ENCODE measurements around the gene SMYD3.
"Not testable (repeated sequence)": the region's sequence is repeated elsewhere in the genome, so short reads cannot be mapped to it uniquely, and the experiment has no call there.

The SMYD3 gene

GRCh38 chr1:246081138-246081702, 425.9 kb downstream of the SMYD3 start:
- DNase-seq = no peak

DNA sequence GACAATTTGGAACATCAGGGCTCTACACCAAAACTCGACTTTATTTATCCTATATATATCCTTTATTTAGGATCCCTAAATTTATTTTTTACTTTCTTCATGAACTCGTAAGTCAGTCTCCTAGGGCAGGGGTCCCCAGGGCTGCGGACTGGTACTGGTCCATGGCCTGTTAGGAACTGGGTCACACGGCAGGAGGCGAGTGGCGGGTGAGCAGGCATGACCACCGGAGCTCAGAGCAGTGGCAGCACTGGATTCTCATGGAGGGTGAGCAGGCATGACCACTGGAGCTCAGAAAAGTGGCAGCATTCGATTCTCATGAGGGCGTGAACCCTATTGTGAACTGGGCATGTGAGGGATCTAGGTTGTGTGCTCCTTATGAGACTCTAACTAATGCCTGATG, 427.0 kb downstream of the SMYD3 start:
- DNase-seq = no peak

GRCh38 chr1:246078888-246079252, 428.2 kb downstream of the SMYD3 start:
- DNase-seq = no peak

GRCh38 chr1:246078126-246078887, 428.8 kb downstream of the SMYD3 start:
- no peak for DNase-seq

DNA sequence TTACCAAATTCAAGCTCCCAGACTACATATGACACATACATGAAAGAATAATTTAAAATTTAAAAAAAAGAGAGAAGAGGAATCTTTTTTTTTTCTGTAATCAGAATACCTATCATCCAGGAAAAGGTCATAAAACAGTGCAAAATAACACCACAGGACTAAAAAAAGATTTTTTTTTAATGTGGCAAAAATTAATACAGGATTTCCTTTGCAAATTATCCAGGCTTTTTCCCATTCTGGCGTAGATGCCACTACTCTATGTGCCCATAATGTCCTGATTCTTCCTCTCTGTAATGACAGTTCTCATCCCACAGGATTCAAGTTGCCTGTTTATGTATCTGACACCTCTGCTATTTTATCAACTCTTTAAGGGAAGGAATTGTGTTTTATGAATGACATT, 429.6 kb downstream of the SMYD3 start:
- no peak for DNase-seq

DNA sequence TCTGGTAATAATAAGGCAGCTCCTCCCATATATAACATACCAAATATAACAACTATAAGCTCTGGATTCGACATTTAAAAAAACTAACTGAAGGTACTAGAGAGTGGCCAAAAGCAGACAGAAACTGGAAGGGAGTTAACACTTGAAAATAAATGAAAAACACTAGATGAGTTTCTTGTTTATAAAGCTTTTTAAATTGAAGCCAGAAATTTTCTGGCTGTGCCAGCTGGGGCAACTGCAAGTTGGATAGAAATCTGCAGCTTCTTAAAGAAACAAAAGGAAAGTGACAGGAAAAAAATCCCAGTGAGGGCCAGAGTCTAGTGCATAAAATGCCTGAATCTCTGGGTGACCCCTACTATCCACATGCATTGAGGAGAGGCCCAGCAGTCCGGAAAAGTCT, 432.7 kb downstream of the SMYD3 start:
- DNase-seq = no peak

GRCh38 chr1:246072456-246072955, 434.6 kb downstream of the SMYD3 start:
- DNase-seq = no peak

DNA sequence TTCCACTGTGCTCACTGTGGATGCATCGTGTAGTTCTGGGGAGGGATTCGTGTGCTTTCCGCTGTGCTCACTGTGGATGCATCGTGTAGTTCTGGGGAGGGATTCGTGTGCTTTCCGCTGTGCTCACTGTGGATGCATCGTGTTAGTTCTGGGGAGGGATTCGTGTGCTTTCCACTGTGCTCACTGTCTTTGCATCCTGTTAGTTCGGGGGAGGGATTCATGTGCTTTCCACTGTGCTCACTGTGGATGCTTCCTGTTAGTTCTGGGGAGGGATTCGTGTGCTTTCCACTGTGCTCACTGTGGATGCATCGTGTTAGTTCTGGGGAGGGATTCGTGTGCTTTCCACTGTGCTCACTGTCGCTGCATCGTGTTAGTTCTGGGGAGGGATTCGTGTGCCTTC, 435.1 kb downstream of the SMYD3 start:
- not testable (repeated sequence) for DNase-seq

GRCh38 chr1:246071561-246071960, 435.5 kb downstream of the SMYD3 start:
- DNase-seq = not testable (repeated sequence)

- DNase-seq = no peak
Observed at GRCh38 chr1:246069581-246069980, 437.5 kb downstream of the SMYD3 start.

GRCh38 chr1:246068619-246069509, 438.2 kb downstream of the SMYD3 start:
- DNase-seq = no peak

DNA sequence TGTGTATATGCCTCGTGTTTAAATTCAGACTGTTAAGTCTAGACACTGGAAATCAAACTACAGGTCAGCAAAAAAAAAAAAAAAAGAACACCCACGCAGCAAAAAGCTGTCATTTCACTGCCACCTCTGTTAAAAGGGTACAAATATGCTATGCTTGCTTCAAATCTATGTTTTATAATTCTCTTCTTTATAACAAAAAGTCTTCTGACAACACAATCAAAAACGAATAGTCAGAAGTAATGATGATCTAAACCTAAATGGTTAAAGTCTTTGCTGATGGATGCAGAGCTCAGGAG, 438.9 kb downstream of the SMYD3 start:
- DNase-seq = no peak

DNA sequence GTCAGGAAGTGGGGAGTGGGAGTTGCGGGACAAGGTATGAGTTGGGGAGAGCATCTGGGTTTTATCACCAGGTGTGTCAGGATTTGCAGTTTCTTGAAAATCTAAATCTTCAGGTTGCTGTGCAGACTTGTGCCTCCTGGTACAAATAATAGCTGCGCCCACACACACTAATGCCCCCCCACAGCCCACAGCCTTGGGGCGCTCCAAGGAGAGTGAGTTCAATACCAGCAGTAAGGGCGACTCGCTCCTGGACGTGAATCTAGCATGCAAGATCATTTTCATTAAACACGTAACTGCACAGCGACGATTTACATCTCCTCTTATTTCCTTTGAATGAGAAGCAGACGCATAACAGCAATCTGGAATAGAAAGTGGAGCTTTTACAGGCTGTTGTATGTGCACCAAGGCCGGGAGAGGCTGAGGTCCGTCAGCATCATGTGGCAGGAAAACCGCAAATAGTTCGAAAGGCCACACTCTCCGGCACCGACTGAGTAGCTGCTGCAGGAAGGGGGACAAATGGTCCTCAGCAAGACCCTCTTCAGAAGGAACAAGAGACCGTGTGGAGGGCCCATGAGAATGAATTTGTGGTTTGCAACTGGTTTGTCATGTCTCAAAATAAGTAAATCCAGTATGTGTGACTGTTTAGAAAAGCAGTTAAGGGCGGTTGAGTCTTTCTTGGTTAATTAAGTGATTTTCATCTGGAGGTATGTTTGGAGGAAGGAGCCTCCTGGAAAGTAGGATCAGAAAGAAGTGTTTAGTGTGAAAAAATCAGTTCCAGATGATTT, 439.5 kb downstream of the SMYD3 start:
- DNase-seq = no peak

- DNase-seq = no peak
Observed at GRCh38 chr1:246066573-246066972, 440.5 kb downstream of the SMYD3 start.

GRCh38 chr1:246065592-246065991, 441.5 kb downstream of the SMYD3 start:
- DNase-seq = no peak

- DNase-seq = no peak
Observed at GRCh38 chr1:246064891-246065290, 442.2 kb downstream of the SMYD3 start.

- DNase-seq = no peak
Observed at GRCh38 chr1:246063013-246063616, 444.0 kb downstream of the SMYD3 start.

GRCh38 chr1:246058466-246058865, 448.6 kb downstream of the SMYD3 start:
- no peak for DNase-seq

GRCh38 chr1:246052603-246053002, 454.5 kb downstream of the SMYD3 start:
- no peak for DNase-seq

DNA sequence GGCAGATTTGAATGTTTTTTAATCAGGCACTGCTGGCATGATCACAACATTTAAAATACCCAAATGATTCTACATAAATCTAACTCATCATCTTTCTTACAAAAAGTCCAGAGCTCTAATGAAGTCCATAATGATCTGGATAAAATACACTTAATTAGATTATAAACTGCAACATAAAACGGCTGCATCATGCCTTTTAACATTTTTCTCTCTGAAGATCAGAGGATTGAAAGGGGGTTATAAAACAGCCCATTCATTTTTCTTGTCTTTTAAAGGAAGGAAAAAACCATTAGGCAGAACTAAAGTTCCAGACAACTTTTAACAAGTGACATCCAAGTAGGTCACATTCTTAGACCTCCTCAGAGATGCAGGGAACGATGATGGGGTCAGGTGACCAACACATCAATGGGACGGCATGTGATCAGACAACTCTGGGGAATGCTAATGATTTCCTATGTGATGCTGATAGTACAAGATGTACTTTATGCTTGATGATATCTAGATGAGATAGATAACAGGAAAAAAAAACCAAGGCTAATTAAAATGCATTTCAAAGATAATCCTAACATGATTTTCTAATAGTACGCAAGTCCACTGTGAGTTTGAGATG, 455.1 kb downstream of the SMYD3 start:
- DNase-seq = no peak

DNA sequence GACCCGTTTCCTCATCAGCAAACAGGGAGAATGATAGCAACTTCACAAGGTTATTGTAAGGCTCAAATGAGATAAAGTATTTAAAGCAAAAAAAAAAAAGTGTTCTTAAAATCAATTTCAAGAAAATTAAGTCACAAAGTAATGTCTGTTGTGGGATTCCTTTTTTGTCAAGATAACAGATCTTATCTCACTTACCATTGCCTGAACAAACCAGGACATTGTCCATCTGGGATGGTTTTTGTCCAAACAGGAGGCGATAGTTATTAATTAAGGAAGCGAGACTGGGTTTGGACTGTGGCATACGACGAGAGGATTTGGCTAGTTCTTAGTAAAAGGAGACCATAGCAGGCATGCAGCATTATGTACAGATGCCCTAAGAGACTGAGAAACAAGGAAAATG, 458.4 kb downstream of the SMYD3 start:
- DNase-seq = no peak

- peak; percentile 56 for DNase-seq
Observed at GRCh38 chr1:246043556-246043955, 463.5 kb downstream of the SMYD3 start.

Data from NCI-H345 (cell line).